ENCODE measurements around the gene LEMD2. TPM values are rescaled to one million over a fixed set of nuclear protein-coding genes. Genes with fewer than 3 reads are reported as not detected.

Gene LEMD2
- total RNA-seq, 1 donor from 2014 or later, result 61.5 TPM

- Histone ChIP-seq H3K9me3 (no peaks in the 10 kb centered on the region), H3K4me3 (peak overlapping the region; percentile 48), H3K27ac (peak overlapping the region; percentile 84), H3K4me1 (peaks cover 11% of the 10 kb centered on the region), H3K36me3 (no peaks in the 10 kb centered on the region), H3K27me3 (no peaks in the 10 kb centered on the region)
- intact Hi-C loops (cut with DNase I), result no loop called here
- TF ChIP-seq, protein P1, sequence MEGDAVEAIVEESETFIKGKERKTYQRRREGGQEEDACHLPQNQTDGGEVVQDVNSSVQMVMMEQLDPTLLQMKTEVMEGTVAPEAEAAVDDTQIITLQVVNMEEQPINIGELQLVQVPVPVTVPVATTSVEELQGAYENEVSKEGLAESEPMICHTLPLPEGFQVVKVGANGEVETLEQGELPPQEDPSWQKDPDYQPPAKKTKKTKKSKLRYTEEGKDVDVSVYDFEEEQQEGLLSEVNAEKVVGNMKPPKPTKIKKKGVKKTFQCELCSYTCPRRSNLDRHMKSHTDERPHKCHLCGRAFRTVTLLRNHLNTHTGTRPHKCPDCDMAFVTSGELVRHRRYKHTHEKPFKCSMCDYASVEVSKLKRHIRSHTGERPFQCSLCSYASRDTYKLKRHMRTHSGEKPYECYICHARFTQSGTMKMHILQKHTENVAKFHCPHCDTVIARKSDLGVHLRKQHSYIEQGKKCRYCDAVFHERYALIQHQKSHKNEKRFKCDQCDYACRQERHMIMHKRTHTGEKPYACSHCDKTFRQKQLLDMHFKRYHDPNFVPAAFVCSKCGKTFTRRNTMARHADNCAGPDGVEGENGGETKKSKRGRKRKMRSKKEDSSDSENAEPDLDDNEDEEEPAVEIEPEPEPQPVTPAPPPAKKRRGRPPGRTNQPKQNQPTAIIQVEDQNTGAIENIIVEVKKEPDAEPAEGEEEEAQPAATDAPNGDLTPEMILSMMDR (IDR thresholded peaks at IDR 0.05), result no peak
- no peak for ATAC-seq
- DNase-seq, result no peak
These were observed 43.9 kb downstream of the LEMD2 start for GRCh38 chr6:33744895-33745546.

- Histone ChIP-seq H3K27ac (peak overlapping the region; percentile 84), H3K4me1 (peaks cover 11% of the 10 kb centered on the region), H3K36me3 (no peaks in the 10 kb centered on the region), H3K27me3 (no peaks in the 10 kb centered on the region), H3K4me3 (peak overlapping the region; percentile 48), H3K9me3 (no peaks in the 10 kb centered on the region)
- DNase-seq (no peak), ATAC-seq (peak; percentile 79)
- intact Hi-C loops (cut with DNase I), result no loop called here
- TF ChIP-seq, protein P1 (IDR thresholded peaks at IDR 0.05), result peak; percentile 86
These were observed 44.7 kb downstream of the LEMD2 start for GRCh38 chr6:33744001-33744848.

GRCh38 chr6:33742837-33743236, 46.1 kb downstream of the LEMD2 start:
- no peaks in the 10 kb centered on the region for H3K9me3 ChIP-seq
- no peaks in the 10 kb centered on the region for H3K27me3 ChIP-seq
- TF ChIP-seq, protein P1 (IDR thresholded peaks at IDR 0.05), result no peak
- no peak for ATAC-seq
- intact Hi-C loops (cut with DNase I), result no loop called here
- no peaks in the 10 kb centered on the region for H3K36me3 ChIP-seq
- H3K4me1 ChIP-seq, result peaks cover 11% of the 10 kb centered on the region
- DNase-seq, result no peak
- no peak overlapping the region for H3K4me3 ChIP-seq
- no peak overlapping the region for H3K27ac ChIP-seq

GRCh38 chr6:33742092-33742491, 46.8 kb downstream of the LEMD2 start:
- Histone ChIP-seq H3K4me1 (peaks cover 11% of the 10 kb centered on the region), H3K4me3 (no peak overlapping the region), H3K9me3 (no peaks in the 10 kb centered on the region), H3K27me3 (no peaks in the 10 kb centered on the region), H3K27ac (no peak overlapping the region), H3K36me3 (no peaks in the 10 kb centered on the region)
- intact Hi-C loops (cut with DNase I), result no loop called here
- ATAC-seq (no peak), DNase-seq (no peak)
- TF ChIP-seq, protein P1 (IDR thresholded peaks at IDR 0.05), result no peak

DNA sequence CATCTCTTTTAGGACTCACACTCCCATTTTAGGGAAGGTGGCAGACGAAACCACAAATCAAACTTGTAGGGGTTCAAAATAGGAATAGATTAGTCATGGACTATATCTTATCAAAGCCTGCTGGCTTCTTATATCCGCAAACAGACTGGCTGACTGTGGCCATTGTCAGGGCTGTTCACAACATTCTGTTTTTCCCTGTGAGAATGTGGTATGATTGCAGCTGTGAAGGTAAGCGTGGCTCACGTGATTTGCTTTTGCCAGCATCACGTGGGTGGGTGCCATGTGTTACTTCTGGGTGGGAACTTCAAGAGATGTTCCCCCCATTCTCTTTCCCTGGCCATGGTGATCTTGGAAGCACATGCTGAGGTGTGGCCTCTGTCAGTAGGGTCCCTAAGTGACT, 48.1 kb downstream of the LEMD2 start:
- intact Hi-C loops (cut with DNase I), result no loop called here
- TF ChIP-seq, protein P1 (IDR thresholded peaks at IDR 0.05), result no peak
- no peak overlapping the region for H3K27ac ChIP-seq
- H3K9me3 ChIP-seq, result no peaks in the 10 kb centered on the region
- DNase-seq (no peak), ATAC-seq (no peak)
- H3K36me3 ChIP-seq, result no peaks in the 10 kb centered on the region
- H3K4me3 ChIP-seq, result no peak overlapping the region
- no peaks in the 10 kb centered on the region for H3K27me3 ChIP-seq
- peaks cover 11% of the 10 kb centered on the region for H3K4me1 ChIP-seq
